Measurements from ENCODE around the gene KRTAP10-12.

DNA sequence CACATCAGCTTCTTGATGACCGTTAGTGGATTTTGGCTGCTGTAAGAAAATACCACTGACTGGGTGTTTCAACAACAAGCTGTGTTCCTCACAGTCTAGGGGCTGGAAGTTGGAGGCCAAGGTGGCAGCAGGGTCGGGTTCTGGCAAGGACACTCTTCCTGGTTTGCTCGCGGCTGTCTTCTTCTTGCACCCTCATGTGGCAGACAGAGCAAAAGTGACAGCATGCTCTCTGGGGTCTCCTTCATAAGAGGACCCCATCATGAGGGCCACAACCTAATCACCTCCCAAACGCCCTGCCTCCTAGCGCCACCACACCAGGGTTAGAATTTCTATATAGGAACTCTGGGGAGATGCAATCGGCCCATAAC, 33.0 kb downstream of the KRTAP10-12 start:
- TF ChIP-seq SMC3 (IDR thresholded peaks at IDR 0.05), result no peak
- TF ChIP-seq NR3C1 (IDR thresholded peaks at IDR 0.05), result no peak
